Heart left ventricle (tissue), 16 donors: Measurements from ENCODE around the gene HRAS. TPM values are rescaled to one million over a fixed set of nuclear protein-coding genes. Genes with fewer than 3 reads are reported as not detected.

ENCODE experiments used
- ATAC-seq, 4 donors: fragments of 200-7000 bp; cut with Tn5 transposase; one replicate each; pipeline ENCODE4 v1.9.1; 2020 to 2022; ENCODE audit warnings: moderate library complexity in 4 of 4, mild to moderate bottlenecking in 3 of 4, moderate number of reproducible peaks in 1 of 4
- DNase-seq, 5 donors: peaks; one replicate each; pipeline ENCODE4 v3.0.0-alpha.2; 2020
- H3K27ac ChIP-seq, 12 donors: fragments of 200-600 bp; sonication (generic) in 4 of 12; one replicate each; pipeline versions ENCODE4 v1.5.0 to v1.8.0; 2016 to 2022; ENCODE audit warnings: mild to moderate bottlenecking in 2 of 12
- H3K27me3 ChIP-seq, 9 donors: fragments of 200-600 bp; sonication (generic) in 2 of 9; one replicate each; pipeline versions ENCODE4 v1.5.1 to v1.8.0; 2016 to 2022; ENCODE audit warnings: mild to moderate bottlenecking in 3 of 9
- H3K36me3 ChIP-seq, 9 donors: fragments of 200-600 bp; sonication (generic) in 2 of 9; one replicate each; pipeline versions ENCODE4 v1.5.0 to v1.8.0; 2018 to 2022; ENCODE audit warnings: mild to moderate bottlenecking in 2 of 9
- H3K4me1 ChIP-seq, 12 donors: fragments of 200-600 bp; sonication (generic) in 4 of 12; one replicate each; pipeline versions ENCODE4 v1.5.0 to v1.8.0; 2016 to 2022; ENCODE audit warnings: mild to moderate bottlenecking in 3 of 12
- H3K4me3 ChIP-seq, 12 donors: fragments of 200-600 bp; sonication (generic) in 4 of 12; one replicate each; pipeline versions ENCODE4 v1.5.0 to v1.8.0; 2017 to 2022; ENCODE audit warnings: mild to moderate bottlenecking in 9 of 12, moderate library complexity in 4 of 12
- H3K9me3 ChIP-seq, 12 donors: fragments of 200-600 bp; sonication (generic) in 4 of 12; one replicate each; pipeline versions ENCODE4 v1.5.0 to v1.8.0; 2016 to 2022; ENCODE audit warnings: mild to moderate bottlenecking in 1 of 12
- CTCF ChIP-seq, 12 donors: fragments of 200-600 bp; sonication (generic) in 4 of 12; IDR thresholded peaks; one replicate each; pipeline versions ENCODE4 v1.5.0 to v1.8.0; 2018 to 2022; ENCODE audit warnings: antibody characterized with exemption in 12 of 12, mild to moderate bottlenecking in 5 of 12
- POLR2A ChIP-seq, 2 donors: fragments of 450-650 bp; IDR thresholded peaks; one replicate each; pipeline ENCODE4 v1.6.1; 2017; ENCODE audit warnings: antibody characterized with exemption in 2 of 2, mild to moderate bottlenecking in 2 of 2, moderate library complexity in 2 of 2
- WGBS, 4 donors: extraction: QIAGEN DNeasy Blood & Tissue Kit in 2 of 4; methylation state at CpG; one replicate each; pipeline versions ENCODE4 v1.1.5 to v1.1.7; 2013 to 2018; 5-methylcytosine and 5-hydroxymethylcytosine counted together
- intact Hi-C, 10 donors: fragments of 100-400 bp; cut with DNase I; formaldehyde crosslinking; loops; one replicate each; pipeline versions ENCODE4 v1.11.1 to v1.14.2; 2022
- polyA plus RNA-seq, 2 donors: library from polyadenylated mRNA; stranded (reverse); fragments of 200-250 nt; gene quantifications; one replicate each; pipeline ENCODE4 v1.2.3, GENCODE V29; 2013
- total RNA-seq, 9 donors: library from RNA; depleted of rRNA in 2 of 9; stranded (reverse); fragments of >200 nt in 2 of 9; fragmentation: NEBNext Ultra II Directional in 3 of 9; extraction: Animal tissue kit (Norgen Biotek cat#: 25700) in 3 of 9; gene quantifications; one replicate each; pipeline versions ENCODE4 v1.1.0 to v1.2.4, GENCODE V29; 2016 to 2023
- donor health status: ischemic (EF 13 %, LVEDD 7.1; RV severe dilation, severe dysfunction).
- donor health status: healthy with polysubstance abuse.
- donor health status: DM: no; HTN: yes; CAD: no.
- donor health status: DM: no; HTN: no; CAD: no.
- donor health status: ischemic (EF 25% LVEDD 6.9; RV normal size, moderate dysfunction).
- donor health status: ischemic (EF 25% LVEDD 5.7; RV mildly dilated, moderate dysfunction).
- donor health status: healthy.
- donor health status: DM: yes; HTN: yes; CAD: no.
- donor health status: ischemic (EF 35%, LVEDD 5.7; RV mildly dilated, moderate dysfunction).
- donor health status: nonischemic (EF 11% LVEDD 7.7; RV severe dilation, severe dysfunction).
- donor health status: DM: yes; HTN: yes; CAD: no.
- donor health status: PGD.
- donor health status: ischemic (EF 29% LVEDD 5.4; RV normal size, mild dysfunction).
- donor health status: nonischemic (EF 23%, LVEDD 6.1; RV moderate dilation, normal function).

The HRAS gene
- total and polyA plus RNA-seq, 11 donors, result 44.0 to 99.3 (median 59.8) TPM

GRCh38 chr11:528166-528814 is 7.1 kb downstream of the HRAS start:
- no peak for DNase-seq
- Histone ChIP-seq H3K36me3 (peaks cover 0 to 24% (median 17%) of the 10 kb centered on the region in 9 donors), H3K27ac (no peak overlapping the region), H3K4me1 (peaks cover 0 to 13% (median 0%) of the 10 kb centered on the region in 12 donors), H3K27me3 (no peaks in the 10 kb centered on the region), H3K4me3 (no peak overlapping the region), H3K9me3 (no peaks in the 10 kb centered on the region)
- WGBS, 4 donors, result 77 to 88% (median 83%) methylated on average over 14 to 30 of the region's 30 CpGs
- intact Hi-C loops, result no loop called here
- TF ChIP-seq POLR2A (IDR thresholded peaks at IDR 0.05) (no peak), CTCF (IDR thresholded peaks at IDR 0.05) (no peak)
- ATAC-seq, result no peak

- ATAC-seq (no peak), DNase-seq (no peak)
- H3K27me3 ChIP-seq, result no peaks in the 10 kb centered on the region
- no peak overlapping the region for H3K4me3 ChIP-seq
- no peak overlapping the region for H3K27ac ChIP-seq
- H3K9me3 ChIP-seq, result no peaks in the 10 kb centered on the region
- TF ChIP-seq POLR2A (IDR thresholded peaks at IDR 0.05), result no peak
- TF ChIP-seq CTCF (IDR thresholded peaks at IDR 0.05), result no peak
- intact Hi-C loops, result no loop called here
- WGBS, 4 donors, result 79 to 84% (median 82%) methylated on average over 14 to 17 of the region's 17 CpGs
- no peaks in the 10 kb centered on the region for H3K4me1 ChIP-seq
- peaks cover 0 to 3% (median 0%) of the 10 kb centered on the region in 9 donors for H3K36me3 ChIP-seq
Observed at GRCh38 chr11:526192-526591, 9.2 kb downstream of the HRAS start.

- no peak for DNase-seq
- H3K36me3 ChIP-seq, result no peaks in the 10 kb centered on the region
- intact Hi-C loops, result no loop called here
Observed at GRCh38 chr11:521177-521688, 14.1 kb downstream of the HRAS start.

More at GRCh38 chr11:521177-521688, 14.1 kb downstream of the HRAS start:
- ATAC-seq, result no peak
- Histone ChIP-seq H3K4me1 (peaks cover 0 to 10% (median 4%) of the 10 kb centered on the region in 12 donors), H3K9me3 (peaks cover 0 to 11% (median 0%) of the 10 kb centered on the region in 12 donors), H3K27me3 (no peaks in the 10 kb centered on the region), H3K27ac (no peak overlapping the region), H3K4me3 (no peak overlapping the region)
- TF ChIP-seq POLR2A (IDR thresholded peaks at IDR 0.05) (no peak), CTCF (IDR thresholded peaks at IDR 0.05) (no peak)
- WGBS, 4 donors, result 90 to 91% (median 90%) methylated on average over 10 of the region's 10 CpGs
